ENCODE results near the gene BCAS1.

Gene BCAS1

GRCh38 chr20:53900380-53900999 is 169.9 kb downstream of the BCAS1 start:
- DNase-seq: no peak

GRCh38 chr20:53899351-53900167 is 170.8 kb downstream of the BCAS1 start:
- DNase-seq: peak; percentile 98

- no peak for DNase-seq
These were observed 171.8 kb downstream of the BCAS1 start for GRCh38 chr20:53898556-53898931.

GRCh38 chr20:53897884-53898555 is 172.4 kb downstream of the BCAS1 start:
- DNase-seq: no peak

GRCh38 chr20:53896647-53897046 is 173.7 kb downstream of the BCAS1 start:
- DNase-seq: no peak

- DNase-seq: no peak
These were observed 174.4 kb downstream of the BCAS1 start for GRCh38 chr20:53896041-53896440.

GRCh38 chr20:53895385-53895755 is 175.0 kb downstream of the BCAS1 start:
- no peak for DNase-seq

GRCh38 chr20:53894707-53895384 is 175.5 kb downstream of the BCAS1 start:
- no peak for DNase-seq

Data from NCI-H2171 (cell line).